ENCODE data around the gene OR2A5. TPM values are rescaled to one million over a fixed set of nuclear protein-coding genes. Genes with fewer than 3 reads are reported as not detected.

The OR2A5 gene
- total RNA-seq, 1 experiment from 2014 or later, result not detected

- H3K79me2 ChIP-seq (ENCODE audit: insufficient read depth, low read length), result no peaks in the 10 kb centered on the region
- intact Hi-C loops (cut with micrococcal nuclease), result no loop called here
- no TSS peak for BruUV-seq (replicated peaks)
- no peaks in the 10 kb centered on the region for H3K9me3 ChIP-seq (ENCODE audit: control insufficient read depth in 1 of 2, insufficient read depth in 1 of 2, low read depth in 1 of 2, low read length in 2 of 2)
- TF ChIP-seq EGR1 (IDR thresholded peaks at IDR 0.05; ENCODE audit: low read depth) (no peak), REST (IDR thresholded peaks at IDR 0.05; ENCODE audit: low read depth) (no peak), SRF (IDR thresholded peaks at IDR 0.05; ENCODE audit: low read depth) (no peak), FOSL1 (IDR thresholded peaks at IDR 0.05; ENCODE audit: low read depth) (no peak), CBX3 (IDR thresholded peaks at IDR 0.05; ENCODE audit: low read depth) (no peak), ZNF274 (IDR thresholded peaks at IDR 0.05; ENCODE audit: low read depth, low read length) (no peak), JUND (IDR thresholded peaks at IDR 0.05) (no peak), CTCF (IDR thresholded peaks at IDR 0.05 in 2 of 3, conservative IDR thresholded peaks at IDR 0.05 in 1 of 3; ENCODE audit: borderline replicate concordance in 1 of 3, insufficient read depth in 1 of 3, low read depth in 2 of 3, low read length in 2 of 3) (no peak), EZH2 (IDR thresholded peaks at IDR 0.05) (no peak), CEBPB (IDR thresholded peaks at IDR 0.05; ENCODE audit: low read depth) (no peak), POLR2A (IDR thresholded peaks at IDR 0.05; ENCODE audit: borderline replicate concordance, extremely low read depth, insufficient read depth, insufficient read length) (no peak), SIN3A (IDR thresholded peaks at IDR 0.05; ENCODE audit: low read depth) (no peak), ATF3 (IDR thresholded peaks at IDR 0.05) (no peak), YY1 (IDR thresholded peaks at IDR 0.05; ENCODE audit: extremely low read depth, insufficient replicate concordance, low read depth, low read length) (no peak)
- H4K20me1 ChIP-seq (ENCODE audit: insufficient read depth), result no peaks in the 10 kb centered on the region
- CTCF ChIA-PET, result interaction anchor here (0.6 kb wide), 1 partner anchor 678 kb away, joined by 3 read pairs; no protein-coding TSS in a partner anchor
- H3K4me2 ChIP-seq (ENCODE audit: low read length), result no peak overlapping the region
- ATAC-seq, result no peak
- POLR2A ChIA-PET, result no interaction called here
- no peak overlapping the region for H2AFZ ChIP-seq (ENCODE audit: low read depth, low read length, poor library complexity, severe bottlenecking)
- H3K9me2 ChIP-seq (ENCODE audit: insufficient read depth), result no peaks in the 10 kb centered on the region
- no peaks in the 10 kb centered on the region for H3K36me3 ChIP-seq (ENCODE audit: control insufficient read depth in 1 of 2, insufficient read depth in 2 of 2, low read length in 2 of 2)
- no peaks in the 10 kb centered on the region for H3K27me3 ChIP-seq (ENCODE audit: insufficient read depth, low read length)
- H3K27ac ChIP-seq (ENCODE audit: low read depth, low read length), result no peak overlapping the region
- RAD21 ChIA-PET (ENCODE audit: low non-redundant PET in 1 of 2, low total read pairs in 2 of 2, uncharacterized antibody in 2 of 2, unreplicated experiment in 2 of 2), result no interaction called here
- H3K4me3 ChIP-seq (replicated peaks in 1 of 2; ENCODE audit: low read depth in 1 of 2, low read length in 2 of 2), result no peak overlapping the region
- H3K4me1 ChIP-seq (ENCODE audit: control insufficient read depth in 1 of 2, insufficient read depth in 2 of 2, low read length in 2 of 2), result no peaks in the 10 kb centered on the region
- DNase-seq (ENCODE audit: low read depth, low spot score), result no peak
- no peak overlapping the region for H3K9ac ChIP-seq (ENCODE audit: low read length)
Observed at GRCh38 chr7:144086730-144087129, 38.0 kb downstream of the OR2A5 start.

Measured in HCT116 (cell line).